RWPE2 (cell line): ENCODE results near the gene CALM3.

Experiments
- ATAC-seq: fragments of 200-7000 bp; cut with Tn5 transposase; 3 replicates; pipeline ENCODE4 v1.9.1; 2021; ENCODE audit warnings: low read depth
- DNase-seq: peaks from one replicate; pipeline ENCODE4 v3.0.0-alpha.2; 2020; ENCODE audit warnings: low spot score
- H3K27ac ChIP-seq: fragments of 450-650 bp; 2 replicates; pipeline ENCODE4 v1.5.1; 2017; ENCODE audit warnings: mild to moderate bottlenecking; ENCODE audit not compliant: poor library complexity, severe bottlenecking
- H3K27me3 ChIP-seq: fragments of 250-450 bp; sonication (Bioruptor Pico); 2 replicates; pipeline ENCODE4 v1.5.1; 2021; ENCODE audit warnings: mild to moderate bottlenecking, moderate library complexity; ENCODE audit not compliant: insufficient read depth, poor library complexity, severe bottlenecking
- H3K36me3 ChIP-seq: fragments of 250-450 bp; sonication (Bioruptor Pico); 2 replicates; pipeline ENCODE4 v1.5.1; 2020; ENCODE audit warnings: low read depth, mild to moderate bottlenecking, moderate library complexity
- H3K4me1 ChIP-seq: fragments of 250-450 bp; sonication (Bioruptor Pico); 2 replicates; pipeline ENCODE4 v1.5.1; 2021; ENCODE audit warnings: mild to moderate bottlenecking, moderate library complexity; ENCODE audit not compliant: insufficient read depth, poor library complexity, severe bottlenecking
- H3K4me3 ChIP-seq: fragments of 250-450 bp; sonication (Bioruptor Pico); 2 replicates; pipeline ENCODE4 v1.5.1; 2021; ENCODE audit warnings: mild to moderate bottlenecking, moderate library complexity; ENCODE audit not compliant: severe bottlenecking
- H3K9me3 ChIP-seq: fragments of 250-450 bp; sonication (Bioruptor Pico); 2 replicates; pipeline ENCODE4 v1.5.1; 2021; ENCODE audit warnings: mild to moderate bottlenecking, moderate library complexity; ENCODE audit not compliant: severe bottlenecking
- CTCF ChIP-seq: fragments of 450-650 bp; IDR thresholded peaks from one replicate; pipeline ENCODE4 v1.5.1; 2017; ENCODE audit warnings: mild to moderate bottlenecking, moderate library complexity; ENCODE audit not compliant: poor library complexity, severe bottlenecking

Gene CALM3

GRCh38 chr19:46598372-46598917, 2.7 kb upstream of the CALM3 start:
- DNase-seq (no peak), ATAC-seq (no peak)
- peaks cover 3% of the 10 kb centered on the region for H3K9me3 ChIP-seq
- H3K36me3 ChIP-seq, result peaks cover 8% of the 10 kb centered on the region; the same call in 1 of the 2 replicates
- H3K4me1 ChIP-seq, result peaks cover 4% of the 10 kb centered on the region
- H3K27ac ChIP-seq, result no peak overlapping the region
- no peak overlapping the region for H3K4me3 ChIP-seq
- H3K27me3 ChIP-seq, result no peaks in the 10 kb centered on the region
- no peak for TF ChIP-seq CTCF

DNA sequence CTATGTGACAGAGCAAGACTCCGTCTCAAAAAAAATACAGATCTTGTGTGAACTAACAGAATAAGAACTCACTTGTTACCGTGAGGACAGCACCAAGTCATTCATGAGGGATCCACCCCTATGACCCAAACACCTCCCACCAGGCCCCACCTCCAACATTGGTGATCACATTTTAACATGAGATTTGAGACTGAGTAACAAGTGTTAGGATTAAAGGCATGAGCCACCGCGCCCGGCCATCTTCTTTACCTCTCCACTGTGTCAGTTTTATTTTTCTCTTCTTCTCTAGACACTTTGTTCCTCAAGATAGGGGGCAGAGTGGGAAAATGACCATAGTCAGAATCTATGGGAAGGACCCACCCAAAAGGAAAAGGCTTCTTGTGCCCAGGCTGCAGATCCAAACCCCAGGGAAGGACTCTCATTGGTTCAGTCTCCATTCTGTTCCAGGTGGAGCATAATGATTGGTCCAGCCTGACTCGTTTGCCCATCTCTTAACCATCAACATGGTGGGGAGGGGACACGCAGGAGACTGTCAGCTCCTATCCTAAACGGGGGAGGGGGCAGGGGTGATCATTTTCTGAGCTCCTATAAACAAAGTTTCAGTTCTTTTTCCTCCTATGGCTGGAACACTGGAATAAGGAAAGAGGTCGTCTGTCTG, 1.3 kb upstream of the CALM3 start:
- Histone ChIP-seq H3K27ac (peak overlapping the region; percentile 84), H3K27me3 (no peaks in the 10 kb centered on the region), H3K36me3 (peaks cover 9% of the 10 kb centered on the region; the same call in 1 of the 2 replicates), H3K9me3 (peaks cover 3% of the 10 kb centered on the region), H3K4me1 (peaks cover 4% of the 10 kb centered on the region), H3K4me3 (peak overlapping the region; percentile 99)
- ATAC-seq, result no peak
- DNase-seq, result no peak
- no peak for TF ChIP-seq CTCF

- Histone ChIP-seq H3K9me3 (peaks cover 3% of the 10 kb centered on the region), H3K27ac (peak overlapping the region; percentile 84), H3K4me3 (peak overlapping the region; percentile 99), H3K4me1 (peaks cover 4% of the 10 kb centered on the region), H3K36me3 (peaks cover 17% of the 10 kb centered on the region), H3K27me3 (no peaks in the 10 kb centered on the region)
- ATAC-seq, result peak; percentile 86
- peak; percentile 92 for DNase-seq
- no peak for TF ChIP-seq CTCF
Observed at GRCh38 chr19:46600384-46601317, 479 bp upstream of the CALM3 start.

GRCh38 chr19:46602392-46603194, 1.5 kb downstream of the CALM3 start:
- H3K27me3 ChIP-seq, result no peaks in the 10 kb centered on the region
- DNase-seq (peak; percentile 61), ATAC-seq (no peak)
- peak overlapping the region; percentile 84 for H3K27ac ChIP-seq
- no peak for TF ChIP-seq CTCF
- H3K4me3 ChIP-seq, result peak overlapping the region; percentile 99
- peaks cover 36% of the 10 kb centered on the region for H3K36me3 ChIP-seq
- peaks cover 4% of the 10 kb centered on the region for H3K4me1 ChIP-seq
- H3K9me3 ChIP-seq, result peaks cover 3% of the 10 kb centered on the region
